NCI-H226 (cell line): ENCODE results near the gene GNA14.
"Not testable (repeated sequence)": the region's sequence is repeated elsewhere in the genome, so short reads cannot be mapped to it uniquely, and the experiment has no call there.

Experiments
- DNase-seq: peaks from one replicate; pipeline ENCODE4 v3.0.0-alpha.2; 2015

Gene GNA14

DNA sequence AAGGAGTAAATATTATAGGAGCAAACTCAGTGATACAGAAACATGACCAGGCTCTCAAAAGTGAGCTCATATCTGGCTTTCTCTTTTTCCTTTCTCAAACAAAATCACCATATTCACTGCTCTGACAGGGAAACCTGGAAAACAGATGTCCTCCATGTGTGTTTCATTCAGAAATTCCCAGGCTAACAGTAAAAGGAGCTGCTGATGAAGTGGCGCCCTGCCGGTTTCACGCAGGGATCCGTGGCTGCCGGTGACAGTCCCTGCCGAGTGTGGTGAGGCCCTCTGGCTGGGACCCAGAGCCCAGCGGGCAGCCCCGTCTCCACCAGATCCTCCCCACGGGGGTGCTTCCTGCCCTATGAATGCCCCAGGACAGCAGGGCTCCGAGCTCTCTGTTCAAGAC lies 208.1 kb downstream of the GNA14 start:
- DNase-seq = no peak

DNA sequence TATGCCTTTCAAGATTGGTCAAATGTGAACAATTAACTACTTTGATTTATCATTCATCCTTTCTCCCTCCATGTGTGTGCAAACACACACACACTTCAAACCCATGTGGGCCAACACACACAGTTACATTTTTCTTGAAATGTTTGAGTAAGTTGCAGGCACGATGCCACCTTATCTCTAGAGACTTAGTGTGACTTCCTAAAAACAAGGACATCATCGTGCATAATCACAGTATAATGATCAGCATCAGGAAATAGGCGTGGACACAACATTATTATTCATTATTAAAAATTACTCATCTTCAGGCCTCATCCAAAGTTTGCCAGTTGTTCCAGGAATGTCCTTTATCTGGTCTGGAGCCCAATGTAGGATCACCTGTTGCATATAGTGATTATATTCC lies 209.5 kb downstream of the GNA14 start:
- no peak for DNase-seq

DNA sequence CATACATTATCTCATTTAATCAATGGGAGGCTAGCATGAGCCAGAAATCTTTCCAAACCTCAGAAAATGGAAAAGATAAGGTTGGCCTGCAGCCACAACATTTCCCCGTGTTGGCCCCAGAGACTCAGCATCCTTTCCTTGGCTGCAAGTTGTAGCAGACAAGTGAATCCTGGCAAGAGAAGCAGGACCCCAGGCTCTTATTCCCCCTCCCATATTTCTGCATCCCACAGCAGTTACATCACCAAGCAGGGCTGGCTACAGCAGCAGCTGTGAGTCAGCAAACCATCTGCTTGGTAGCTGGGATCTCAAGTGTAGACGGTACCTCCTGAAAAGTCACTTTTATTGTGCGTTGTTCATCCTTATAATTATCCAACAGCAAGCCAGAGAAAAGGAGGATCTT lies 212.4 kb downstream of the GNA14 start:
- no peak for DNase-seq

DNA sequence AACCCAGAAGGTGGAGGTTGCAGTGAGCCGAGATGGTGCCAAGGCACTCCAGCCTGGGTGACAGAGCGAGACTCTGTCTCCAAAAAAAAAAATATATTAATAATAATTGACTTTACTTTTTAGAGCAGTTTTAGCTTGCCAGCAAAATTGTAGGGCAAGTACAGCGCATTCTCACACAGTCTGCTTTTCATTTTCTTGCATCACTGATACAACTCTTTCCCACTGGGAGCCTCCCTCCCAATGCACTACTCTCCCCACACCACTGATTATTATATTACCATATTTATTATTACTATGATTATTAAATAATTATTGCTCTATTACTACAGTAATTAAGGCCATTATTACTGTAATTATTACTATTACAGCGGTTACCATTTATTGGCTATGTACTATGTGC lies 212.8 kb downstream of the GNA14 start:
- no peak for DNase-seq

DNA sequence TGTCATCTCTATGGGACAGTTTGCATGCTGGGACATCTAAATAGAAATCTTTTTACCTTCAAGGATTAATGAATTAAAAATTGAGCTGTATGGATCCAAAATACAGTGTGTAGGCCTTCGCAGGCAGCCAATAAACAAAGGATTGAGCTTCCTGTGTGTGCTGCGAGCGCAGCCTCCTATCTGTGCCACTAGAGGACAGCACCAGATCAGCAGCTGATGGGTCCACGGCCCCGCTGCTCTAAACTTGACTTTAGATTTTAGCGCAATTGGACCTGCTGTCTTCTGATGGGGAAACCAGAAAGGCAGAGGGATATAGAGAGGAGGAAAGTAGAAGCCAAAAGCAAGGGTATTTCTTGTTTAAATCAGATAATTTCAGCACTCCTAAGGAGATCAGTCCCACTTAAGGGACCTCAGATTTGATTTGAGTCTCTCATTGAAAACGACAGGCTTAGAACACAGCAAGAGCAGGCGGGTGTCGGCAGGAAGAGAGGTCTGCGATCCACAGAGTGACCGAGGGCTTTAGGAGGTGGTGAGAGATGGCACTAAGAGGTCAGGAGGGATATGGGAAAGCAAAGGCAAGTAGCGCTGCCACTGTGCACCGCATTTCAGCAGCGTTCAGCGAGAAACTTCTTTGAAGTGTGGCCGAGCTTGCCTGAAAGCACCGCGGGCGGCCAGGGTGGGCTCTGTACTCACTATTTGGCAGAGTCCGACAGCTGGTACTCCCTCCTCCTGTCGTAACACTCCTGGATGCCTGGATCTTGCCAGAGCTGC lies 214.3 kb downstream of the GNA14 start:
- peak; percentile 22 for DNase-seq

DNA sequence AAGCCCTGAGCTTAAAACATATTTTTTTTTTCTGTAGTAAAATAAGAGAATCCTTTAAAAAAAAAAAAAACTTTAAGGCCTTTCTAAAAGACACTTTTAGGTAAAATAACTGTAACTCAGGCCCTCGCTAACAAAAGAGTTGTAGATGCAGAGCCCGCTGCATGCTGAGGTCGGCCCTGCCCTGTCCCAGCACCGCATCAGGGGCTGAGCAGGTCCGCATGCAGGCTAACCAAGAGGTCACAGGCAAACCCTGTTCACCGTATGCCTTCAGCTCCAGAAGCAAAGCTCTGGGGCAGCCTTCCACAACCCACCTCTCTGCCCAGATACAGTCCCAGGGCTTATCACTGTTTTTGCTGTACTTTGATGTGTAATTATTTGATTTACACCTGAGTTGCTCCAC lies 216.1 kb downstream of the GNA14 start:
- no peak for DNase-seq

DNA sequence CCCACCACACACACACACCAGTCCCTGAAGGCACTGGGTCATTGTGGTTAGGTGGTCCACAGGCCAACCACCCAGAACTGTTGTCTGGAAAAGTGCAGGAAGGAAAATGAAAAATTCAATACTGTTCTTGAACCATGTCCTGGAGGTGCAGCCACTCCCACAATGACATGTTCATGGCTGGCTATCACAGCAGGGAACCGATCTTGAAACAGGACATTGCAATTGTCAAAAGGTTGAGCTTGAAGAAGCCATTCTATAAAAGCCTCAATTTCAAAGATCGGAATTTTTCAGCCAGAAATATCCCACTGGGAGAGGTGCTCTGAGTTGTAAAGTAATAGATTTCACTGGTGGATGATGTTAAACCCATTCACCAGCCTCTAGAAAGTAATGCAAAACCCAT lies 218.2 kb downstream of the GNA14 start:
- DNase-seq = no peak

DNA sequence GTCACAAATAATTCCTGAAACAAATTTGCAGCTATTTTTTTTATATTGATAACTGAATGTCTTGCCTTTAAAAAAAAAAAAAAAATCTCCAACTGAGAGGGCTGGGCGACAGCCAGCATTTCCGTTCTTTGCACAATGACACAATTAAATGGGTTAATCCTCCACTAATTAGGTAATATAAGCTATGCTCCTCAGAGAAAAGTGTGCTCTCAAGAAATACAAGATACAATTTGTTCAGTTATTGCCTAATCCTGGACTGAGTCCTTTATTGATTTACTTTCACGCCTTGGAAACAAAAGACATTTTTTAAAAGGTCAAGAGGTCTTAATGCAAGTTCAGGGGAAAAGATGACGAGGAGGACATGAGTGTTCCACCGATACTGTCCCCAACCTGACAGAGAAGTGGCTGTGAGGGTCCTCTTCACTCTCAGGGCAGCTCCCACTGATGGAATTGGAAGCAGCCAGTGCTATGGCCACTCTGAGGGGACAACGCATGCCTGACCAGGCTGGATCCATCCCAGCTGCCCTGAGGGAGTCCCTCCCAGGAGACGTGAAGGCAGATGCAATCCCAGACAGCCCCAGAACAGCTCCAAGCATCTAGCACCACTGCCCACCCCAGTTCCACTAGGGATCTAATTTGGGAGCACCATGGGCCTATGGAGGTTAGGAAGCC lies 220.7 kb downstream of the GNA14 start:
- DNase-seq = no peak

DNA sequence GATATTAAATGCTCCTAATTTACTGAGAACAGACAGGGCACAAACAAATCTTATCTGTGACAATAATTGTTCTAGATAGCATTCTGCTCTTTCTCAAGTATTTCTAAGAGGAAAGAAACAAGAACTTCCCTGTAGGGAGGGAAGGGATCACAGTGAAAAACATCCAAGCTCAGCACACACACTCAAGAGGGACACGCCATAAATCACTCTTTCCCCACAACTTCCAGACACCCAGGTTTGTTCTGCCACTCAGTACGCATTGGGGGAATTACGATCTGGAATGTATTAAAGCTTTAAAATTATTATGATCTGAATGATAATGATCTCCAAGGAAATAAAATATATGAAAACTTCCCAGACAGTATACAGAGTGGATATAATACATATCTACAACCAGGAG lies 221.4 kb downstream of the GNA14 start:
- no peak for DNase-seq

DNA sequence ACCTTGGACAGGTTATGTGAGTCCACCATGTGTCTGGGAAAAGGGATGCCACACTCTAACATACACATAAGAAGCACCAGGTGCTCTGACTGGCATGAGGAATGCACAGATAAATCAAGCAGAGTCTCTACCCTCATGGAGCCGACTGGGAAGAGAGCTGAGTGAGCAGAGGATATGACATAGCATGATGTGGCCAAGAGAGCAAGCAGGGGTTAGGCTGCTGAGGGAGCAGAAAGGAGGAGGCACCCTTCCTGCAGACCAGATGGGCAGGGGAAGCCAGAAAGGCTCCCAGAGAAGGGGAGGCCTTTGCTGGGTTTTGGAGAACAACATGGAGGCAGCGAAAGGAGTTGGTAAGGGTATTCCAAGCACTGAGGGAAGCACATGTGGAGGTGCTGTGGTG lies 223.1 kb downstream of the GNA14 start:
- no peak for DNase-seq

DNA sequence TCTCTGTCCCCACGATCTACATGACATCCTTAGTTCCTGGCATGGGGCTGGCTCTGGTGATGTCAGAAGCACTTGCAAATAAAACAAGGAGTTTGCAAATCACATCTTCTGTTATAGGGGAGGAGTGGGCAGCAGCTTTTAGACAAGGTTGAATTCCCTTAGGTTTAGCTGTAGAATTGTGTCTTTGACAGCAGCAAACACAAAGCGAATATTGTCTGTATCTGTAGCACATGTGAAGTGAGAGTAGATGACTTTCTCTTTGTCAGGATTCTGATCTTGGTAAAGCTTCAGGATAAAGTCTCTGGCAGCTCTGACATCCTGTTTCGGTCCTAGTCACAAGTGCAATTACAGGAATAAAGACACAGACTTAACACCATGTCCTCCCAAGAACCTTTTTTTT lies 224.3 kb downstream of the GNA14 start:
- no peak for DNase-seq

DNA sequence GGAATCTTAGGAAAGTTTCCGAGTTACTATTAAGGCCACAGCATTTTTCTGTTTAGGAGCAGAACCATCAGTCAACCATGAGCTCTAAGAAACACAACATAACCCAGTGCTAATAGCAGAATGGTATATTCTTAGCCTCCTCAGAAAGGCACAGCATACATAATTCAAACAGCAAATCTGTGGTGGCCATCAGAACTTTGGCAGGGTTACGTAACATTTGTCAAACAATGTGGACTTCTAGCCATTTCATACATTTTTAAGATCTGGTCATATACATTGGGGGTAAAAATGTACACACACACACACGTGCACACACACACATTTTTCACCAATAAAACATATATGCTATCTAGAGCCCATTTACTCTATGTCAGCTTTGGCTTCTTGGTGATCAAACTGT lies 225.2 kb downstream of the GNA14 start:
- DNase-seq = no peak

DNA sequence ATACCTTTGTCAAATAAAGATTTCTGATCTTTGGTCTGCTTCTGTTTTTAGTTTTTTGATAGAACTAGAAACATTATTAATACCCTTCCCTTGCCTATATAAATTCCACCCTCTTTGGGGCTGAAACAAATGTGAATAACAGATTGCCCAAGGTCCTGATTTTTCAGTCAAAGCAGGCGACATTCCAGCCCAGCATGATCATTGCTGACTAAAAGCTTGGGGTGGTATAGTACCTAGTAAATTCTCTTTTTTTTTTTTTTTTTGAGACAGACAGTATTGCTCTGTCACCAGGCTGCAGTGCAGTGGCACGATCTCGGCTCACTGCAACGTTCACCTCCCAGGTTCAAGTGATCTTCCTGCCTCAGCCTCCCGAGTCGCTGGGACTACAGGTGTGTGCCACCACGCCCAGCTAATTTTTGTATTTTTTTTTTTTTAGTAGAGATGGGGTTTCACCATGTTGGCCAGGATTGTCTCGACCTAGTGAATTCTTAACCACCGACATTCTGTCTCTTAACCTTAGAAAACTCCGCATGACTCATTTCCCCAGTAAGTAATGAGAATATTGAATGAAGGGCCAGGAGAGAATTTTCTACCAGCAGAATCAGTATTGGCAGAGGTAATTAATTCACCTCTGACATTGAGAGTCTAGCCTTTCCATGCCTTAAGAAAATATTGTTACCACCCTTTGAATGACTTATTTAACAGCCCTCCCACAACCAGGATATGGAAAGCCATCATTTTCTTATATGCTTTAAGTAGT lies 226.4 kb downstream of the GNA14 start:
- no peak for DNase-seq

DNA sequence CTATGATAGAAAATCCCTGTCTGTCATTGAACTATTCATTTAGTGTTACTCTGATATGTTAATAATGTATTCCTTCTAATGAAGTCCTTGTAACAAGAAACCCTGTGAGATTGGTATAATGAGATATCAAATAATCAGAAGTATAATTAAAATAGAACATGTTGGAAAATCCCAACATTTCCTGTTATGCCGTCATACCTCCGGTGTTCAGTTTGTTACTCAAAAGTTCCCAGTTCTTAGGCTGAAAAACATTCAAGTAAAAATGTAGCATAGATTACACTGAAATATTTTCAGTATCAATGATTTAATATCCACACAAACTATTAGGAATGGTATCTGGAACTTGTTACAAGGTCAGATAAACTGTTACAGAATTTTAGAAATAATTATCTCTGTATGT lies 227.5 kb downstream of the GNA14 start:
- DNase-seq = no peak

DNA sequence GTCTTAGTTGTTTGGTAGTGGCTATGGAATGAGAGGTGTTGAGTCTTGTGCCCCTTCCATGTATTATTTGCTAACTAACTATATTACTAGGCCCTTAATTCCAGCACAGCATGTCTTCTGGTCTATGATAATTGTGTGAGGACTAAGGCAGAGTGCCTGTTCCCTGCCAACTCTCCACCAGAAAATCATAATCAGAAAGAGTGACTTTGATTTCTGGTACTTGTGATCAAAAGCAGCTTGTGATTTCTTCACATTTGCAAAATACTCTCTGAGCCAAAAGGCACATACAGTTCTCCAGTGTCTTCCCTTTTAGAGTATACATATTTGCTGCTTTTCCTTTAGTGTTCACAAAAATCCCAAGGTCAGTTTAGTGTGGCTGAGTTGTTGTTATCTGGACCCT lies 229.9 kb downstream of the GNA14 start:
- DNase-seq = no peak

DNA sequence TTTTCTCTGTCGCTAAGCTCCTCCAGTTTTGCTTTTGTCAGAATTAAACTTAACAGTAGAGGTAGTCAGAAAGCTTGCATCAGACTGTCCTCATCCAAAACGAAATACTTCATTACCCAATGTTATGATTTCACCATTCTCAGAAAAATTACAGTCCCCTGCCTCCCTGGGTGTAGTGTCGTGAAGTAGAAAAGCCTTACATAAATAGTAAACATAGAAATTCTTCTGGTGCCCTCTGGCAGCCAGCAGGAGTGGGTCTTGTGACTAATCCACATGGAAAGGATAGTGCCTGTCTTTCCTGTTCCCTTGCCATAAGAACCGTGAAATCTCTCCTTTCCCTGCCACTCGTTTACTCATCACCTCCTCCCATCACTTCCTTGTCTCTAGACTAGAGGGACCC lies 230.6 kb downstream of the GNA14 start:
- DNase-seq = peak; percentile 17

DNA sequence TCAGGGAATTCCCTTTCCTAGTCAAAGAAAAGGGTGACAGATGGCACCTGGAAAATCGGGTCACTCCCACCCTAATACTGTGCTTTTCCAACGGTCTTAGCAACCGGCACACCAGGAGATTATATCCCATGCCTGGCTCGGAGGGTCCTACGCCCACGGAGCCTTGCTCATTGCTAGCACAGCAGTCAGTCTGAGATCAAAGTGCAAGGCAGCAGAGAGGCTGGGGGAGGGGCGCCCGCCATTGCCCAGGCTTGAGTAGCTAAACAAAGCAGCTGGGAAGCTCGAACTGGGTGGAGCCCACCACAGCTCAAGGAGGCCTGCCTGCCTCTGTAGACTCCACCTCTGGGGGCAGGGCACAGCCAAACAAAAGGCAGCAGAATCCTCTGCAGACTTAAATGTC lies 239.6 kb downstream of the GNA14 start:
- not testable (repeated sequence) for DNase-seq

DNA sequence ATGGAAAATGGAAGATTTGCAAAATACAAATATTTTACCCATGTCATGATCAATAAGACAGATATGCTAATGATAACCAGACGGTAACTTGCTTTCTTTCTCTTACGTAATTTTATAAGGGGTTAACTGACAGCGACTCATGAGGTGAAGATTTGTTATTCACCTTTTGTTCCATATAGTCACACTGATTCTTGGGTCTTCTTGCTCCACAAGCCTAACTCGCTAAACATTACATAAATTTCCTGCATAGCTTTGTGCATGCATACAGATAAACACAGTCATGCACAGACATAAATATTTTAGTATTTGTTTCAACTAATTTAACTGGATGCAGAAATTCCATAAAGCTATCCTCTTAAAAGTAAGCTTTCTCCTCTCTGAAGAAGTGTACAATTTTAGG lies 244.9 kb downstream of the GNA14 start:
- DNase-seq = no peak

DNA sequence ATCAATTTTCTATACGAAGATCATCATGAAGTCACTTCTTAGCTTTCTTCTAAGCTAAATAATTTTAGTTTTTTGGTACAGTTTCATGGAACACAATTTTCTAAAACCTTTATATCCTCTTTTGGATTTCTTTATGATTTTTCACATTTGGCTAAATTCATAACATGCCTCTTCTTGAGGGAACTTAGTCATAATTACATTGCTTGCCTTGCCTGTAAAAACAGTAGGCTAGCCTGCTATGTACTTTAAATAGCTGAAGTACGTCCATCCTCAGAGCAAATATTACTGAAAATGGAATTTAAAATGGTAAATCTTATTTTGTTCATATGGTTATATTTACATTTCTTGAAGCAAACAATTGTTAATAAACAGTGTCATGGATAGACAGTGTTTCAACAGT lies 245.8 kb downstream of the GNA14 start:
- no peak for DNase-seq

DNA sequence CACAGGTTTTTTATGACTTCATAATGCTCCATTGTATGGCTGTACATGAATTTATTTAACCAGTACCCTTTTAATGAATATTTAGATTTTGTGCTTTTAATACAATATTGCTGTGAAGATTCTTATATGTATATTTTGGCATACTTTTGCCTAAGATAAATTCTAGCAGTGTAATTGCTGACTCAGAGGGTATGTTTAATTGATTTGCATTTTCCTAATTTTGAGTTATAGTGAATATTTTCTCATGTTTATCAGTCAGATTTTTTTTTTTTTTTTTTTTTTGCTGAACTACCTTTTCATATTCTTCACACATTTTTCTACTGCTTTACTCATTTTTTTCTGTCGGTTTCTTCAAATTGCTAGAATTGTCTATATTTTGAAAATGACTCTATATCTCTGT lies 248.2 kb downstream of the GNA14 start:
- no peak for DNase-seq

DNA sequence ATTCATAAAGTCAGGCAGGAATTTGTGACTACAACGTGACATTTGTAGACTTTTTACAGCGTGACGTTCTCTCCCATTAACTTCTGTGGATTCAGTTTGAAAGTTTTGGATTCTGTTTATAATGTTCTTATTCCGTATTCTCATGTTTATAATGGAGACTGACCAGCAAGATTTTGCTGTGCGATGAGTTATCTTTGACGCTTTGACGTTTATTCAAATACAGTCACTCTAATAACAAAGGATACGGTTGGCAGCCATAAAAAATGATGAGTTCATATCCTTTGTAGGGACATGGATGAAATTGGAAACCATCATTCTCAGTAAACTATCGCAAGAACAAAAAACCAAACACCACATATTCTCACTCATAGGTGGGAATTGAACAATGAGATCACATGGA lies 249.5 kb downstream of the GNA14 start:
- DNase-seq = not testable (repeated sequence)

DNA sequence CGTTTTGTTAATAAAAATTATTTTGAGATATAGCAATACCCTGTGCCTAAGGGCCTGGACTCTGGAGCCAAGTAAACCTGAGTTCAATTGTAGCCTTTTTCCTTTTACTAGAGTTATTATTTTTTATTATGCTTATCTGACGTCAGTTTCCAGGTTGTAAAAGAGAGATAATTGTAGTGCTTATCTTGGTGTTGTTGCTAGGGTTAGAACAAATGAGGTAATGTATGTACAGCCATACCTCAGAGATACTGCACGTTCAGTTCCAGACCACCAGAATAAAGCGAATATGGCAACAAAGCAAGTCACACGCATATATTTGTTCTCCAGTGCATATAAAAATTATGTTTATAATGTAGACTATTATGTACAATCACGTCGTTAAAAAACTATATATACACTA lies 255.8 kb downstream of the GNA14 start:
- DNase-seq = no peak

DNA sequence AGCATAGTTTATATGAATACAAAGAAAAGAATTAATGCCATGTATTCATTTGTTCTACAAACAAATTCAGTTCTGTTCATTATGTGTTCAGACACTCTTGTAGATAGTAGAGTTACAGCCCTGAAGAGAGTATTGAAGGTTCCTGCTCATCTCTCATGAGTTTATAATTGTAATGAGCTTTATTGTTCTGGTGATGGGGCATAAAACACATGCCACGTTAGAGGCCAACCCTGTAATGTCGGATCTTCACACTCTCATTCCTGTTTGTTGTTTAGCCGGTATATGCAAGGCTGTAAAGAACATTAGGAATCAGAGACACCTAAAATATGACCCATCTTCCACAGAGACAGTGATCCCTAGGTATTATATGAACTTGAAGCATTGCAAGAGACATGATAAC lies 256.3 kb downstream of the GNA14 start:
- DNase-seq = no peak

DNA sequence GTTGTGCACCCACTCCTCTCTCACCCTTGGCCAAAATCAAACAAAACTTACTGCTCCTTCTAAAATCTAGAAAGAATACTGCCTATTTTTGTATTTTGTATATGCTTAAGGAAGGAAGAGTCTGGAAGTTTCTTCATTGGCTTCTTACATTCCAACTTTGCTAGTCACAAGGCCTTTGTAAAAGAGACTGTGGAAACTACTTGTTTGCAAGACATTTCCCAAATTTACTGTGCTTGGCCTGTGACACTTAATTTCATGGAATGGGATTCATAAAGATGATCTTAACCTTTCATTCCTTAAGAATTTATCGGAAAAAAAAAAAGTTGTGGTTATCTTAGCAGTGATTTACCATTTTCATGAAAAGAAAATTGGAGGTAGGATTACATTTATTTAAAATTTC lies 261.9 kb downstream of the GNA14 start:
- no peak for DNase-seq
